ENCODE results near the gene SRGAP3.

DNA sequence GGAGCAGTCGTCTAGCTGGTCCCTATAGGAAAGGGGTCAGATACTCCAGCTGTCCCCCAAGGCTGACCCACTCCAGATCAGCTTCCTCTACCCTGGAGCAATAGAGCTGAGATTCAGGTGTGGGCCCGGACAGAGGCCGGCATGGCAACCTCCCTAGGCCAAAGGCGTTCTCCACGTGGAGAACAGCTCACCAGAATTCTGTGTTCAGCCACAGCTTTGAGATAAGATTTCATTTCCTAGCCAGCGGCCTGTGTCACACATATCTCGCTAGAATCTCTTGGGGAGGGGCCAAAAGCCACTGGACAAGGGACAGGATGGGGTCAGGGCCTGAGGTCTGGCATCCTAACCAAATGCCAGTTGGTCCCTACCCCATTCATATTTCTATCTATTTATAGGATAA lies 20.1 kb downstream of the SRGAP3 start:
- TF ChIP-seq CEBPB (IDR thresholded peaks at IDR 0.05) (no peak), RAD21 (IDR thresholded peaks at IDR 0.05; ENCODE audit: low read depth) (no peak), EP300 (IDR thresholded peaks at IDR 0.05; ENCODE audit: borderline replicate concordance) (no peak), ZBTB7A (IDR thresholded peaks at IDR 0.05; ENCODE audit: low read depth) (no peak), TEAD4 (IDR thresholded peaks at IDR 0.05) (no peak), TCF12 (IDR thresholded peaks at IDR 0.05; ENCODE audit: low read depth) (no peak)
- TF ChIP-seq, protein P1, sequence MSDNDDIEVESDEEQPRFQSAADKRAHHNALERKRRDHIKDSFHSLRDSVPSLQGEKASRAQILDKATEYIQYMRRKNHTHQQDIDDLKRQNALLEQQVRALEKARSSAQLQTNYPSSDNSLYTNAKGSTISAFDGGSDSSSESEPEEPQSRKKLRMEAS (IDR thresholded peaks at IDR 0.05): no peak
- TF ChIP-seq, protein P2, sequence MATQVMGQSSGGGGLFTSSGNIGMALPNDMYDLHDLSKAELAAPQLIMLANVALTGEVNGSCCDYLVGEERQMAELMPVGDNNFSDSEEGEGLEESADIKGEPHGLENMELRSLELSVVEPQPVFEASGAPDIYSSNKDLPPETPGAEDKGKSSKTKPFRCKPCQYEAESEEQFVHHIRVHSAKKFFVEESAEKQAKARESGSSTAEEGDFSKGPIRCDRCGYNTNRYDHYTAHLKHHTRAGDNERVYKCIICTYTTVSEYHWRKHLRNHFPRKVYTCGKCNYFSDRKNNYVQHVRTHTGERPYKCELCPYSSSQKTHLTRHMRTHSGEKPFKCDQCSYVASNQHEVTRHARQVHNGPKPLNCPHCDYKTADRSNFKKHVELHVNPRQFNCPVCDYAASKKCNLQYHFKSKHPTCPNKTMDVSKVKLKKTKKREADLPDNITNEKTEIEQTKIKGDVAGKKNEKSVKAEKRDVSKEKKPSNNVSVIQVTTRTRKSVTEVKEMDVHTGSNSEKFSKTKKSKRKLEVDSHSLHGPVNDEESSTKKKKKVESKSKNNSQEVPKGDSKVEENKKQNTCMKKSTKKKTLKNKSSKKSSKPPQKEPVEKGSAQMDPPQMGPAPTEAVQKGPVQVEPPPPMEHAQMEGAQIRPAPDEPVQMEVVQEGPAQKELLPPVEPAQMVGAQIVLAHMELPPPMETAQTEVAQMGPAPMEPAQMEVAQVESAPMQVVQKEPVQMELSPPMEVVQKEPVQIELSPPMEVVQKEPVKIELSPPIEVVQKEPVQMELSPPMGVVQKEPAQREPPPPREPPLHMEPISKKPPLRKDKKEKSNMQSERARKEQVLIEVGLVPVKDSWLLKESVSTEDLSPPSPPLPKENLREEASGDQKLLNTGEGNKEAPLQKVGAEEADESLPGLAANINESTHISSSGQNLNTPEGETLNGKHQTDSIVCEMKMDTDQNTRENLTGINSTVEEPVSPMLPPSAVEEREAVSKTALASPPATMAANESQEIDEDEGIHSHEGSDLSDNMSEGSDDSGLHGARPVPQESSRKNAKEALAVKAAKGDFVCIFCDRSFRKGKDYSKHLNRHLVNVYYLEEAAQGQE (IDR thresholded peaks at IDR 0.05; ENCODE audit: low read depth): no peak
